HG03520 (cell line): ENCODE results near the gene CISD2.
A peak's percentile ranks its signal among the peaks of the same experiment; 100 is the strongest.
"Not testable (repeated sequence)": the region's sequence is repeated elsewhere in the genome, so short reads cannot be mapped to it uniquely, and the experiment has no call there.

ENCODE experiments used
- ATAC-seq: cut with Tn5 transposase; IDR thresholded peaks from one replicate; pipeline ENCODE4 v1.9.1; 2021; ENCODE audit warnings: mild to moderate bottlenecking, moderate library complexity; ENCODE audit not compliant: unreplicated experiment

The CISD2 gene

DNA sequence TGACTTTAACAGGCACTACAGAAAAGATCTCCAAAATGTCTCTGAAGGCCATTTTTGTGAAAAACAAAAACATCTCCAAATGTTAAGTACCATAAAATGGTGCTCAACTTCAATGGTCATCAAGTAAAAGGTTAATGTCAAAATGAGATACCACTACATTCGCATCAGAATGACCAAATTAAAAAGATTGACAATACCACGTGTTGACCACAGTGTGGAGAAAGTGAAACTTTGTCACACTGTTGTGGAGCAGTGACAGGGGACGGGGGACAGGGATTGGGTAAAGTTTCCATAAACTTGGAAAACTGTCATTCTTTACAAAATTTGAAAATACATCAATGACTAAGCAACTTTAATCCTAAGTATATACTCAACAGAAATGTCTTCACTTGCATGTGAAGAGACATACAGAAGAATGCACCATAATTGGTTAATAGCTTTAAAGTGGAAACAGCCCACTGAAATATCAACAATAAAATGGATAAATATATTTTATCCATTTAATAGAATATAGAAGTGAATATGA is 19.1 kb upstream of the CISD2 start:
- ATAC-seq: no peak

DNA sequence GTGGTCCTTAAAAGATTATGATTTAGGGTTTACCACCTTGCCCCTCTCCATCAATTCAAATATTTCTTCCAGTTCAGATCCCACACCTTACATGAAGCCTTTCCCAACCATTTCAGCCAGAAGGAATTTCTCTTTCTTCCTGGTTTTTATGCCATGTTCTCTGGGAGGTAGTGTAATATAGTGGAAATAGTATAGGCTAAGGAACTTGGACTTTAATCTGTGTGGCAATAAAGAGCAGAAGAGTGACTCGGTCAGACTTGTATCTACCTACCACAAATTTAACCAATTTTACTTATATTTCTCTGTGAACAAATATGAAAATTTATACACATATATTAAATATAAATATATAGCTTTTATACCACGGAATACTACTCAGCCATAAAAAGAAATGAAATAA is 18.4 kb upstream of the CISD2 start:
- no peak for ATAC-seq

- ATAC-seq: no peak
Measured at GRCh38 chr4:102858828-102859464, 9.8 kb upstream of the CISD2 start.

DNA sequence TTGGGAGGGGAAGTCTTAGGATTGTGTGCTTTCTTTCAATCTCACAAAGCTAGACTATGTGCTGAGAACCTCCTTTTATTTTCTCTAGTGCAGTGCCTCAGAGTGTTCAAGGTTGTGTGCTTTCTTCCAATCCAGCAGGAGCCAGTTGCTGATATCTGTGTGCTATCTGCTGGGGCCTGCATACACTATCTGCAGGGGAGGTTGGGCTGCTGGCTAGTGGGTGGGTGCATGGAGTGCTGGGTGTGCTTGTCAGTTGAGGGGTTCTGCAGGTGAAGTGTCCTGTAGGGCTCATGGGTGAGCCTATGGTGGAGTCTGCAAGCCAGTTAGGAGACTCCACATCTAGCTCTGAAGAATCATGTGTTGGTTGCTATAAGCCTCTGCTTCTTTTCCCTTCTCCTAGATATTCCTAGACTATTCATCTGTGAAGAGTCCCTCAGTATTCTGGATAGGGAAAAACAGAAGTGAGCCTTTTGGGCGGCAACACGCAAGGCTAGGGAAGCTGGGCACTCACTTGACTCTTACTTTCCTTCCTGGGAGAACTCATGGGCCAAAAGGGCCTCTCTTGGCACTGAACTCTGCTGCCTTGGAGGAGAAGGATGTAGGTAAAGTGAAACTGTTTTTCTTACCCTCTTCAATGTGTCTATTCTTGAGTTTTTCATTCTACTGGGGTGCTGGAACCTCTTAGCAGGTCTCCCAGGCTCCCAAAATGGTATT is 8.0 kb upstream of the CISD2 start:
- ATAC-seq: no peak

GRCh38 chr4:102862016-102862415 is 6.8 kb upstream of the CISD2 start:
- no peak for ATAC-seq

DNA sequence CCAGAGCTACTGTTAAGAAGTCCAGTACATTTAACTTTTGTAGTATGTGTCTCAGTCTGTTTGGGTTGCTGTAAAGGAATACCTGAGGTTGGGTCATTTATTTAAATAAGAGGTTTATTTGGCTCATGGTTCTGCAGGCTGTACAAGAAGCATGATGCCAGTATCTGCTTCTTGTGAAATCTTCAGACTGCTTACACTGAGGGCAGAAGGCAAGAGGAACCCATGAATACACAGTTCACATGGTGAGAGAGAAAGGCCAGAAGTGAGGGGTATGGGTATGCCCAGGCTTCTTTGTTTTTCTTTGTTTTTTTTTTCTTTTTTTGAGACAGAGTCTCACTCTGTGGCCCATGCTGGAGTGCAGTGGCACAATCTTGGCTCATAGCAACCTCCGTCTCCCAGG is 6.0 kb upstream of the CISD2 start:
- ATAC-seq: no peak

DNA sequence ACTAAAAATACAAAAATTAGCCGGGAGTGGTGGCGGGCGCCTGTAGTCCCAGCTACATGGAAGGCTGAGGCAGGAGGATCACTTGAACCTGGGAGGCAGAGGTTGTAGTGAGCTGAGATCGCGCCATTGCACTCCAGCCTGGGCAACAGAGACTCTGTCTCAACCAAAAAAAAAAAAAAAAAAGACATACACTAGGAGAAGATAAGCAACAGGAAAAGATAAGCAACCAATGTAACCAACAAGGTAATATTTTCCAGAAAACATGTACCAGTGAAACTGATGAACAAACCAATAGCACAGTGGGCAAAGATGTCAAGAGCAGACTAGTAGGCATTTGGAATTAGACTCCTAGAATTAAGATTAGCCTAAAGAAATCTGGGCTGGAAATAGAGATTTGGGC is 3.5 kb upstream of the CISD2 start:
- not testable (repeated sequence) for ATAC-seq

- ATAC-seq: peak; percentile 14
Measured at GRCh38 chr4:102867278-102868152, 1.3 kb upstream of the CISD2 start.

GRCh38 chr4:102868153-102868780 is 525 bp upstream of the CISD2 start:
- ATAC-seq: no peak

DNA sequence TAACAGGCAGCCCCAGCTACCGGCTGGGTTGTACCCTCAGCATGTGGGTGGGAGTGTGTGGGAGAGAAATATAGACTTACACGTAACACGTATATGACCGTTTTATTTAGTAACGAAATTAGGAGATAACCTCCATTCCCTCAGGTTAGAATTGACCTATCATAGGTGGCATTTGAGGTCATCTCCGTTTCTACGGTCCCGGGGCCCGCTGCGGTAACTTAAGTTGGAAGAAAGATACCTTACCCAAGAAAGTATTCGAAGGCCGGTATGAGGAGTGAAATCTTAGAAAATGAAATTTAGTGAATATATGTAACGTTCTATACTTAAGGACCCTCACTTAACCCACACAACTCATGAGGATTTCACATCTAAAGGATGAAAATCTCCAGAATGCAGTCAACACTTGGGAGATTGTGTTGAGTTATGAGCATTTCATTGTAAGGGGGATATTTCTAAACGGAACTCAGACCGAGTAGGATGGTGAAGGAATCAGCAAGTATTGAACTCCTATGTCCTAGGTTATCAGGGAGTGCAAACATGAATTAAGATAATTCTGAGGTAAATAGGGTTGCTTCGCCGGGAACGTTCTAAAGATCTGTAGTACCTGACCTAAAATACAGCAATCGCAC is 891 bp downstream of the CISD2 start:
- peak; percentile 35 for ATAC-seq

- ATAC-seq: no peak
Measured at GRCh38 chr4:102871772-102872171, 3.0 kb downstream of the CISD2 start.

GRCh38 chr4:102877477-102878106 is 8.8 kb downstream of the CISD2 start:
- not testable (repeated sequence) for ATAC-seq

GRCh38 chr4:102878349-102878748 is 9.6 kb downstream of the CISD2 start:
- ATAC-seq: not testable (repeated sequence)

DNA sequence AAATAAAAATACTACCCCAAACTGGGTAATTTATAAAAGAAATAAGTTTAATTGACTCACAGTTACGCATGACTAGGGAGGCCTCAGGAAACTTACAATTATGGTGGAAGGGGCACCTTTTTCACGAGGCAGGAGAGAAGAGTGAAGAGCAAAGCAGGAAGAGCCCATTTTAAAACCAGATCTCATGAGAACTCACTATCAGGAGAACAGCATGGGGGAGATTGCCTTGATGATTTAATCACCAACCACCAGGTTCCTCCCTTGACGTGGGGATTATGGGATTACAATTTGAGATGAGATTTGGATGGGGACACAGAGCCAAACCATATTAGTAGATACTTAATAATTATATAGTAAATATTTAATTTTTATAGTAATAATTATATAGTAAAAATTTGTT is 10.1 kb downstream of the CISD2 start:
- no peak for ATAC-seq

- ATAC-seq: no peak
Measured at GRCh38 chr4:102881343-102881742, 12.6 kb downstream of the CISD2 start.

DNA sequence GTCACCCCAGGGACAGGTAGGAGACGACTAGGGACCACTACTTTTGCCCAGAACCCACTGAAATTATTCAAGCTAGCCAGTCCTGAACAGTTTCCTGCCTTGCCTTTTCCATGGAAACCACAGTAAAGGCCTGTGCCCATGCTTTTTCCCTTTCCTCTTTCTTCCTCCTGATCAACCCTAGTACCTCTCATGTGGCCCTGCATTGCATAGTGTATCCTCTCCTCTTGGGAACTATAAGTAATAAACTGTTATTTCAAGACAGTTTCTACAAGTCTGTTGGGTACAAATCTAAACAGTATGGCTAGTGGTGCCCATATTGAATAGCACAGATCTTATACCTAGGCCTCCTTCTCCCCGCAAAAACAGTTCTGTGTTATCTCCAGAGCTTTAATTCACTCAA is 14.5 kb downstream of the CISD2 start:
- ATAC-seq: no peak

- not testable (repeated sequence) for ATAC-seq
Measured at GRCh38 chr4:102888570-102888969, 19.8 kb downstream of the CISD2 start.

DNA sequence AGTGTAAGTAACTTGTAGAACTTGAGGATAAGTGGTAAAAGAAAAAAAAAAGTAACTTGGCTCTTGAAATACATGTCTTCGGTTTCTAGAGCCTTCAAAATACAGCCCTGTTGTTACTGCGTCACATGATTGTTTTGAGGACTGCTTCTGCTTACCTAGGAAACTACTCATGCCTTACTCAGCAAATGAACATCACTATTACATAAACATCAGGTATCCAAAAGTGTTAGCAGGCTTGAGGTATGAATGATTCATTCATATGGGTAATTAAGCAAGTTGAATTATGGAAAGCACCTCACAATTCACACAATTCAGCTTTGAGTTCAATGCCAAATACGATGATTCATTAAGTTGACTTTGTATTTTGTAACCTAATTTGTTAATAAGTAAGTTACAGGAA is 21.1 kb downstream of the CISD2 start:
- not testable (repeated sequence) for ATAC-seq

GRCh38 chr4:102896547-102896946 is 27.8 kb downstream of the CISD2 start:
- ATAC-seq: not testable (repeated sequence)

DNA sequence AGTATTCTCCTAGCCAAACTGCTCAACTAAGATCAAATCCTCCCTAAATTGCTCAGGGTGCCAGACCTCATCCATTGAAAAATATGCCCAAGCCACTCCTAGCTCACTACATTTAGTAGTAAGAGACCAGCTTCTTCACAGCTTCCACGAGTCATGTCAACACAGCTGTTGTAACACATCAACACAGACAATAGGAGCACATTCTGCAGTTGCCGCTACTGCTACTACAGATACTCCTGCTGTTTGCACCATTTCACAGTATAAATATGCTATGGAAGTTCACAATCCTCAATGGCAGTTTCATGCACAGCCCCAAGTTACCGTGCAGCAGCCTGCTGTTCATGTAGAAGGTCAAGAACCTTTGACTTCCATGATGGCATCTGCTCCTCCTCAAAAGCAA is 28.8 kb downstream of the CISD2 start:
- not testable (repeated sequence) for ATAC-seq
